IMR-90 (cell line): ENCODE results near the gene ALDH2. TPM values are rescaled to one million over a fixed set of nuclear protein-coding genes. Genes with fewer than 3 reads are reported as not detected.

Source experiments
- ATAC-seq: fragments of 200-7000 bp; cut with Tn5 transposase; 2 replicates; pipeline ENCODE4 v1.9.1; 2020; ENCODE audit warnings: low read depth, mild to moderate bottlenecking, moderate library complexity
- BruUV-seq: library from RNA; stranded (reverse); fragments of 400-500 nt; replicated peaks from 2 replicates; lab custom pipeline; 2021; lab: Mats Ljungman, UMichigan
- CTCF ChIA-PET: fragments of 300-600 bp; formaldehyde crosslinking; extraction: SDS; loops from one replicate; lab custom pipeline; 2021; ENCODE audit warnings: antibody characterized with exemption; lab: Yijun Ruan, JAX
- POLR2A ChIA-PET: fragments of 300-600 bp; sonication (Branson Sonifier 250); formaldehyde crosslinking; loops from one replicate; lab custom pipeline; 2022; ENCODE audit warnings: antibody characterized with exemption; ENCODE audit not compliant: unreplicated experiment; lab: Charles Lee
- DNase-seq: peaks from one replicate; pipeline ENCODE4 v3.0.0; 2013
- H2AFZ ChIP-seq: replicated peaks from 2 replicates; pipeline ENCODE3; 2013; ENCODE audit warnings: low read length, mild to moderate bottlenecking; ENCODE audit not compliant: poor library complexity
- H2AK5ac ChIP-seq: 2 replicates; pipeline ENCODE4 v1.6.1; 2013; ENCODE audit warnings: low read depth, low read length, inconsistent platforms
- H2AK9ac ChIP-seq: replicated peaks from 2 replicates; pipeline ENCODE3; 2013; ENCODE audit warnings: mild to moderate bottlenecking, low read depth, low read length, moderate library complexity; ENCODE audit not compliant: poor library complexity
- H2BK120ac ChIP-seq: 2 replicates; pipeline ENCODE4 v1.6.1; 2013; ENCODE audit warnings: low read depth, low read length, inconsistent platforms
- H2BK15ac ChIP-seq: 3 replicates; pipeline ENCODE4 v1.6.1; 2013; ENCODE audit warnings: low read depth, low read length, inconsistent platforms
- H2BK20ac ChIP-seq: 2 replicates; pipeline ENCODE4 v1.6.1; 2013; ENCODE audit warnings: low read depth, mild to moderate bottlenecking, inconsistent platforms, low read length, moderate library complexity
- H2BK5ac ChIP-seq: 2 replicates; pipeline ENCODE4 v1.6.1; 2013; ENCODE audit warnings: mild to moderate bottlenecking, low read depth, low read length, inconsistent platforms; ENCODE audit not compliant: poor library complexity, severe bottlenecking
- H3K14ac ChIP-seq: replicated peaks from 2 replicates; pipeline ENCODE4 v1.6.1; 2013; ENCODE audit warnings: low read depth, low read length, inconsistent platforms
- H3K18ac ChIP-seq: 2 replicates; pipeline ENCODE4 v1.6.1; 2013; ENCODE audit warnings: low read depth, low read length, control low read depth
- H3K23ac ChIP-seq: 2 replicates; pipeline ENCODE4 v1.6.1; 2013; ENCODE audit warnings: low read depth, low read length, inconsistent platforms
- H3K27ac ChIP-seq: 2 replicates; pipeline ENCODE4 v1.5.1; 2013; ENCODE audit warnings: mild to moderate bottlenecking, control low read depth, low read length; ENCODE audit not compliant: insufficient read depth
- H3K27me3 ChIP-seq: 2 replicates; pipeline ENCODE4 v1.6.1; 2013; ENCODE audit warnings: low read length; ENCODE audit not compliant: control insufficient read depth, insufficient read depth
- H3K36me3 ChIP-seq: 2 replicates; pipeline ENCODE4 v1.6.1; 2013; ENCODE audit warnings: low read length, mixed read lengths; ENCODE audit not compliant: control insufficient read depth, insufficient read depth
- H3K4ac ChIP-seq: 2 replicates; pipeline ENCODE4 v1.6.1; 2013; ENCODE audit warnings: low read depth, low read length, inconsistent platforms
- H3K4me1 ChIP-seq: 2 replicates; pipeline ENCODE4 v1.6.1; 2013; ENCODE audit warnings: low read length, mixed read lengths; ENCODE audit not compliant: control insufficient read depth, insufficient read depth
- H3K4me2 ChIP-seq: 2 replicates; pipeline ENCODE4 v1.6.1; 2013; ENCODE audit warnings: low read depth, mild to moderate bottlenecking, control low read depth, low read length, moderate library complexity
- H3K4me3 ChIP-seq: 2 replicates; pipeline ENCODE4 v1.5.1; 2013; ENCODE audit warnings: low read depth, mild to moderate bottlenecking, control low read depth, low read length, moderate library complexity; ENCODE audit not compliant: insufficient read depth
- H3K56ac ChIP-seq: 2 replicates; pipeline ENCODE4 v1.6.1; 2013; ENCODE audit warnings: low read length, inconsistent platforms; ENCODE audit not compliant: insufficient read depth; ENCODE audit errors: extremely low read depth
- H3K79me1 ChIP-seq, 2 experiments: 2 replicates each; pipeline ENCODE4 v1.6.1; 2013; ENCODE audit warnings: low read length in 2 of 2, inconsistent platforms in 1 of 2, low read depth in 1 of 2
- H3K9ac ChIP-seq: 2 replicates; pipeline ENCODE4 v1.6.1; 2013; ENCODE audit warnings: low read depth, low read length, control low read depth
- H3K9me1 ChIP-seq: 2 replicates; pipeline ENCODE4 v1.6.1; 2013; ENCODE audit warnings: low read length, inconsistent platforms; ENCODE audit not compliant: insufficient read depth
- H3K9me3 ChIP-seq: 2 replicates; pipeline ENCODE4 v1.6.1; 2013; ENCODE audit warnings: low read length; ENCODE audit not compliant: control insufficient read depth, insufficient read depth
- H4K20me1 ChIP-seq: 2 replicates; pipeline ENCODE4 v1.6.1; 2013; ENCODE audit warnings: low read length, inconsistent platforms; ENCODE audit not compliant: insufficient read depth
- H4K5ac ChIP-seq: 2 replicates; pipeline ENCODE4 v1.6.1; 2013; ENCODE audit warnings: mild to moderate bottlenecking, low read depth, low read length, control low read depth
- H4K8ac ChIP-seq, 2 experiments: 2 replicates each; pipeline ENCODE4 v1.6.1; 2013; ENCODE audit warnings: low read depth in 2 of 2, low read length in 2 of 2, control low read depth in 1 of 2, inconsistent platforms in 1 of 2
- H4K91ac ChIP-seq: 2 replicates; pipeline ENCODE4 v1.6.1; 2013; ENCODE audit warnings: low read depth, low read length, inconsistent platforms; ENCODE audit not compliant: insufficient read depth
- BHLHE40 ChIP-seq: fragments of 150-350 bp; IDR thresholded peaks from 2 replicates; pipeline ENCODE4 v1.6.1; 2016; ENCODE audit warnings: mild to moderate bottlenecking, low read depth, low read length
- CEBPB ChIP-seq: IDR thresholded peaks from 2 replicates; pipeline ENCODE4 v1.6.1; 2012; ENCODE audit warnings: low read depth, low read length, improper control_type of control experiment
- MAFK ChIP-seq: IDR thresholded peaks from 2 replicates; pipeline ENCODE4 v1.6.1; 2012; ENCODE audit warnings: low read depth, low read length, improper control_type of control experiment
- POLR2A ChIP-seq: IDR thresholded peaks from 2 replicates; pipeline ENCODE4 v1.6.1; 2012; ENCODE audit warnings: mild to moderate bottlenecking, low read depth, low read length
- RCOR1 ChIP-seq: IDR thresholded peaks from 2 replicates; pipeline ENCODE4 v1.6.1; 2012; ENCODE audit warnings: mild to moderate bottlenecking, low read length, improper control_type of control experiment; ENCODE audit not compliant: insufficient replicate concordance
- RFX5 ChIP-seq: IDR thresholded peaks from 2 replicates; pipeline ENCODE4 v1.8.0; 2012; ENCODE audit warnings: low read depth, mild to moderate bottlenecking, low read length, moderate library complexity
- SMC3 ChIP-seq: fragments of 150-350 bp; IDR thresholded peaks from 2 replicates; pipeline ENCODE4 v1.6.1; 2016; ENCODE audit warnings: low read depth, mild to moderate bottlenecking, antibody characterized with exemption, low read length, moderate library complexity
- WGBS, 2 experiments: methylation state at CpG; one replicate each; pipeline versions ENCODE4 v1.1.5 to v1.1.7; 2013; ENCODE audit warnings: missing lambda C conversion rate in 2 of 2; ENCODE audit not compliant: insufficient read length in 1 of 2; ENCODE audit errors: extremely low coverage in 2 of 2; 5-methylcytosine and 5-hydroxymethylcytosine counted together
- dilution Hi-C: fragments of 300-500 bp; cut with HindIII; formaldehyde crosslinking; loops from one replicate; pipeline ENCODE4 v1.14.3; 2018; ENCODE audit warnings: low sequenced_read_pairs; ENCODE audit not compliant: unreplicated experiment
- in situ Hi-C: fragments of 300-500 bp; cut with MboI; formaldehyde crosslinking; loops from 3 replicates; pipeline ENCODE4 v1.14.3; 2019; ENCODE audit warnings: low sequenced_read_pairs, inconsistent platforms, mixed read lengths
- intact Hi-C: fragments of 100-400 bp; cut with micrococcal nuclease; formaldehyde crosslinking; loops from 2 replicates; pipeline ENCODE4 v1.10.0; 2022
- polyA plus RNA-seq, 3 experiments: library from polyadenylated mRNA; depleted of rRNA; stranded (reverse); fragments of >200 nt; gene quantifications; 2 replicates each; pipeline ENCODE4 v1.2.3, GENCODE V29; 2012; ENCODE audit warnings: low replicate concordance in 1 of 3
- total RNA-seq: library from RNA; depleted of rRNA; stranded (reverse); fragments of >200 nt; gene quantifications from 2 replicates; pipeline ENCODE4 v1.2.3, GENCODE V29; 2012
- TF ChIP-seq, protein P1 (sequence below): conservative IDR thresholded peaks from 2 replicates; pipeline ENCODE4 v1.5.1; 2012; ENCODE audit warnings: mild to moderate bottlenecking, low read depth, low read length, improper control_type of control experiment
- TF ChIP-seq, protein P2 (sequence below): fragments of 150-350 bp; IDR thresholded peaks from 2 replicates; pipeline ENCODE4 v1.6.1; 2016; ENCODE audit warnings: low read depth, mild to moderate bottlenecking, low read length, moderate library complexity, borderline replicate concordance

ALDH2 gene
- total and polyA plus RNA-seq, 2 of the 4 experiments (the other 2 are of a cell fraction): 16.0 to 41.2 TPM

DNA sequence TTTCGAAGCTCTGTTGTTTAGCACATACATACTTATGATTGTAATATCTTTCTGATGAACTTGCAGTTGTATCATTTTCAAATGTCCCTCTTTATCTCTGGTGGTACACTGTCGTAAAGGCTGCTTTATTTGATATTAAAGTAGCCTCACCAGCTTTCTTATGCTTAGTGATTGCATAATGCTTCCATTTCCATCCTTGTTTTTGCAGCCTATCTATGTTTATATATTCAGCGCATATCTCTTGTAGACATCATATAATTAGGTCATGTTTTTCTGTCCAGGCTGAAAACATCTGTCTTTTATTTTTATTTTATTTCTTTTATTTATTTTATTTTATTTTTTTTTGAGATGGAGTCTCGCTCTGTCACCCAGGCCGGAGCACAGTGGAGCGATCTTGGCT is 46.3 kb upstream of the ALDH2 start:
- H3K9ac ChIP-seq: no peak overlapping the region
- H2AK5ac ChIP-seq: no peak overlapping the region
- DNase-seq (peak; percentile 61), ATAC-seq (peak; percentile 56)
- no peak overlapping the region for H2AK9ac ChIP-seq
- no peak overlapping the region for H2BK5ac ChIP-seq
- no peak overlapping the region for H4K5ac ChIP-seq
- no peak overlapping the region for H3K27ac ChIP-seq
- no peak overlapping the region for H3K14ac ChIP-seq
- H3K4me2 ChIP-seq: no peak overlapping the region
- H3K9me1 ChIP-seq: no peaks in the 10 kb centered on the region
- ChIA-PET POLR2A (no interaction called here), CTCF (no interaction called here)
- H3K27me3 ChIP-seq: no peaks in the 10 kb centered on the region
- no peak overlapping the region for H4K8ac ChIP-seq
- H3K79me1 ChIP-seq: no peaks in the 10 kb centered on the region
- H3K4me3 ChIP-seq: no peak overlapping the region
- no CpG with 5 or more reads among the region's 6 CpGs for WGBS, 2 experiments
- no peak overlapping the region for H2BK20ac ChIP-seq
- H2BK120ac ChIP-seq: no peak overlapping the region
- no peak overlapping the region for H3K56ac ChIP-seq
- H3K4me1 ChIP-seq: no peaks in the 10 kb centered on the region
- dilution Hi-C loops: no loop called here
- intact Hi-C loops: no loop called here
- no peak overlapping the region for H3K4ac ChIP-seq
- H3K23ac ChIP-seq: no peak overlapping the region
- peaks cover 28% of the 10 kb centered on the region for H3K36me3 ChIP-seq
- H2AFZ ChIP-seq: no peak overlapping the region
- H4K20me1 ChIP-seq: no peaks in the 10 kb centered on the region
- in situ Hi-C loops: no loop called here
- H4K91ac ChIP-seq: no peak overlapping the region
- no peak overlapping the region for H3K18ac ChIP-seq
- no peak overlapping the region for H2BK15ac ChIP-seq
- no peaks in the 10 kb centered on the region for H3K9me3 ChIP-seq
- no TSS peak for BruUV-seq
- TF ChIP-seq CEBPB: peak; percentile 80
- no peak for TF ChIP-seq POLR2A
- TF ChIP-seq BHLHE40: no peak
- TF ChIP-seq RFX5: no peak
- TF ChIP-seq, protein P1, sequence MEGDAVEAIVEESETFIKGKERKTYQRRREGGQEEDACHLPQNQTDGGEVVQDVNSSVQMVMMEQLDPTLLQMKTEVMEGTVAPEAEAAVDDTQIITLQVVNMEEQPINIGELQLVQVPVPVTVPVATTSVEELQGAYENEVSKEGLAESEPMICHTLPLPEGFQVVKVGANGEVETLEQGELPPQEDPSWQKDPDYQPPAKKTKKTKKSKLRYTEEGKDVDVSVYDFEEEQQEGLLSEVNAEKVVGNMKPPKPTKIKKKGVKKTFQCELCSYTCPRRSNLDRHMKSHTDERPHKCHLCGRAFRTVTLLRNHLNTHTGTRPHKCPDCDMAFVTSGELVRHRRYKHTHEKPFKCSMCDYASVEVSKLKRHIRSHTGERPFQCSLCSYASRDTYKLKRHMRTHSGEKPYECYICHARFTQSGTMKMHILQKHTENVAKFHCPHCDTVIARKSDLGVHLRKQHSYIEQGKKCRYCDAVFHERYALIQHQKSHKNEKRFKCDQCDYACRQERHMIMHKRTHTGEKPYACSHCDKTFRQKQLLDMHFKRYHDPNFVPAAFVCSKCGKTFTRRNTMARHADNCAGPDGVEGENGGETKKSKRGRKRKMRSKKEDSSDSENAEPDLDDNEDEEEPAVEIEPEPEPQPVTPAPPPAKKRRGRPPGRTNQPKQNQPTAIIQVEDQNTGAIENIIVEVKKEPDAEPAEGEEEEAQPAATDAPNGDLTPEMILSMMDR: no peak
- TF ChIP-seq, protein P2, sequence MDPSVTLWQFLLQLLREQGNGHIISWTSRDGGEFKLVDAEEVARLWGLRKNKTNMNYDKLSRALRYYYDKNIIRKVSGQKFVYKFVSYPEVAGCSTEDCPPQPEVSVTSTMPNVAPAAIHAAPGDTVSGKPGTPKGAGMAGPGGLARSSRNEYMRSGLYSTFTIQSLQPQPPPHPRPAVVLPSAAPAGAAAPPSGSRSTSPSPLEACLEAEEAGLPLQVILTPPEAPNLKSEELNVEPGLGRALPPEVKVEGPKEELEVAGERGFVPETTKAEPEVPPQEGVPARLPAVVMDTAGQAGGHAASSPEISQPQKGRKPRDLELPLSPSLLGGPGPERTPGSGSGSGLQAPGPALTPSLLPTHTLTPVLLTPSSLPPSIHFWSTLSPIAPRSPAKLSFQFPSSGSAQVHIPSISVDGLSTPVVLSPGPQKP: no peak
- no peak for TF ChIP-seq SMC3
- no peak for TF ChIP-seq MAFK
- TF ChIP-seq RCOR1: no peak
